Sigmoid colon (tissue), 4 donors: ENCODE measurements around the gene POFUT1.

Experiments
- EP300 ChIP-seq, 4 donors: sonication (generic); formaldehyde crosslinking; IDR thresholded peaks; one replicate each; pipeline ENCODE4 v1.6.1; 2017; ENCODE audit warnings: antibody characterized with exemption in 4 of 4
- POLR2AphosphoS5 ChIP-seq, 4 donors: sonication (generic); formaldehyde crosslinking; IDR thresholded peaks; one replicate each; pipeline ENCODE4 v1.6.1; 2017; ENCODE audit warnings: antibody characterized with exemption in 4 of 4
- TF ChIP-seq, protein P1 (sequence below), 4 experiments: fragments of 450-650 bp in 3 of 4; fragments of 200-600 bp in 1 of 4; IDR thresholded peaks; one replicate each; pipeline ENCODE4 v1.5.1; 2016 to 2019; ENCODE audit warnings: antibody characterized with exemption in 4 of 4, mild to moderate bottlenecking in 3 of 4, moderate library complexity in 2 of 4

DNA sequence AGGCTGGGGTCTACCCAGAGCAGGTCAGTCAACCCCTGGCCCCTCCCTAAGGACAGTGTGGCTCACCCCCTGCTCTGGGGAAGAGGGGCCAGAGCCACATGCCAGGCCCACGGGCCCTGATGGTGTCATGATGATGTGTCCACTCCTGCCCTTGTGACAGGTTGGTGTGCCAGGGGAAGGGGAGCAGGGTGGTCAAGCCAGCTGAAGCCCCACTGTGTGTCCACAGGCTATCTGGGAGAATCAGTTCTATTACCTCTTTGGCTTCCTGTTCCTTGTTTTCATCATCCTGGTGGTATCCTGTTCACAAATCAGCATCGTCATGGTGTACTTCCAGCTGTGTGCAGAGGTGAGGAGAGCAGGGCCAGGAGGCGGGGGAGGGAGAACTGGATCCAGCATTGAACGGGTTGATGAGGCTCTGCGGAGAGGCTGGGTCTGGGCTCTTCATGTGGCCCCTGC is 47.9 kb upstream of the POFUT1 start:
- TF ChIP-seq, protein P1, sequence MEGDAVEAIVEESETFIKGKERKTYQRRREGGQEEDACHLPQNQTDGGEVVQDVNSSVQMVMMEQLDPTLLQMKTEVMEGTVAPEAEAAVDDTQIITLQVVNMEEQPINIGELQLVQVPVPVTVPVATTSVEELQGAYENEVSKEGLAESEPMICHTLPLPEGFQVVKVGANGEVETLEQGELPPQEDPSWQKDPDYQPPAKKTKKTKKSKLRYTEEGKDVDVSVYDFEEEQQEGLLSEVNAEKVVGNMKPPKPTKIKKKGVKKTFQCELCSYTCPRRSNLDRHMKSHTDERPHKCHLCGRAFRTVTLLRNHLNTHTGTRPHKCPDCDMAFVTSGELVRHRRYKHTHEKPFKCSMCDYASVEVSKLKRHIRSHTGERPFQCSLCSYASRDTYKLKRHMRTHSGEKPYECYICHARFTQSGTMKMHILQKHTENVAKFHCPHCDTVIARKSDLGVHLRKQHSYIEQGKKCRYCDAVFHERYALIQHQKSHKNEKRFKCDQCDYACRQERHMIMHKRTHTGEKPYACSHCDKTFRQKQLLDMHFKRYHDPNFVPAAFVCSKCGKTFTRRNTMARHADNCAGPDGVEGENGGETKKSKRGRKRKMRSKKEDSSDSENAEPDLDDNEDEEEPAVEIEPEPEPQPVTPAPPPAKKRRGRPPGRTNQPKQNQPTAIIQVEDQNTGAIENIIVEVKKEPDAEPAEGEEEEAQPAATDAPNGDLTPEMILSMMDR (IDR thresholded peaks at IDR 0.05): no peak
- no peak for TF ChIP-seq EP300 (IDR thresholded peaks at IDR 0.05)
- TF ChIP-seq POLR2AphosphoS5 (IDR thresholded peaks at IDR 0.05): no peak
